Mucosa of rectum (tissue), 2 donors: ENCODE measurements around the gene SAFB.

Experiments used
- H3K27ac ChIP-seq, 2 donors: one replicate each; pipeline ENCODE4 v1.7.0; 2013; ENCODE audit warnings: inconsistent platforms in 2 of 2, low read depth in 2 of 2, low read length in 2 of 2
- H3K27me3 ChIP-seq, 2 donors: one replicate each; pipeline ENCODE4 v1.7.0; 2013; ENCODE audit warnings: low read length in 2 of 2; ENCODE audit not compliant: control insufficient read depth in 2 of 2, insufficient read depth in 2 of 2
- H3K36me3 ChIP-seq, 2 donors: one replicate each; pipeline ENCODE4 v1.7.0; 2013; ENCODE audit warnings: low read length in 2 of 2; ENCODE audit not compliant: control insufficient read depth in 2 of 2, insufficient read depth in 2 of 2
- H3K4me1 ChIP-seq, 2 donors: one replicate each; pipeline ENCODE4 v1.7.0; 2013; ENCODE audit warnings: low read length in 2 of 2, mild to moderate bottlenecking in 1 of 2; ENCODE audit not compliant: control insufficient read depth in 2 of 2, insufficient read depth in 2 of 2
- H3K4me3 ChIP-seq, 2 donors: one replicate each; pipeline ENCODE4 v1.7.0; 2013; ENCODE audit warnings: low read length in 2 of 2
- H3K9ac ChIP-seq, 2 donors: one replicate each; pipeline ENCODE4 v1.7.0; 2013; ENCODE audit warnings: low read length in 2 of 2, low read depth in 1 of 2, mild to moderate bottlenecking in 1 of 2
- H3K9me3 ChIP-seq, 2 donors: one replicate each; pipeline ENCODE4 v1.7.0; 2013; ENCODE audit warnings: low read length in 2 of 2; ENCODE audit not compliant: control insufficient read depth in 2 of 2
- donor health status: healthy.
- donor health status: Normal muscosa, but diverticular disease.

Gene SAFB

DNA sequence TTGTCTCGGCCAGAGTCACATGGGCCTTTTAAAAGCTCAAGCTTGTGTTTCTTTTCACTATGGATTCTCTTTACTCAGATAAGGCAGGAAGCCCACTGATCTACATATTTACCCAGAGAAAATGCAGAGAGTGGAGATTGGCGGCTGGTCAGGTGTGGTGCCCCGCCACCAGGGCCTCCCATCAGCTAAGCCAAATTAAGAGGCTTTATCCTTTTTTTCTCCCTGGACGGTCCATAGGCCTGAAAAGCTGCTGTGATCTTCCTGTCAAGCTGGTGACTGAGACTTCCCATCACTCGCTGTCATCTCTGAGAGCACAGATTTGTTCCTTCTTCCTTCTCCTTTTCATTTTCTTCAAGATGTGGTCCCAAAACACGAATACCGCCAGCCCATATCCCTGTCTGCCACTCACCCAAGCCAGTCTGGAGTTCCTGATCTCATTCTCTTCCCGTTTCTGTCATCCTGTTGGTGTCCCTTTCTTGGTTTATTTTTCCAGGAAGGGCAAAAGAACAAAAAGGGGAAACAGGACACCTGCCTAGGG is 1.9 kb downstream of the SAFB start:
- H3K4me1 ChIP-seq, result peaks cover 35% of the 10 kb centered on the region in 2 donors
- H3K9ac ChIP-seq, result peak overlapping the region in 1 of 2 donors; percentile 84
- H3K36me3 ChIP-seq, result peaks cover 34 to 55% of the 10 kb centered on the region in 2 donors
- H3K27ac ChIP-seq, result no peak overlapping the region
- peak overlapping the region; percentile 80 to 98 for H3K4me3 ChIP-seq
- no peaks in the 10 kb centered on the region for H3K27me3 ChIP-seq
- no peaks in the 10 kb centered on the region for H3K9me3 ChIP-seq

GRCh38 chr19:5625641-5626040 is 2.8 kb downstream of the SAFB start:
- H3K4me1 ChIP-seq, result peaks cover 33 to 35% of the 10 kb centered on the region in 2 donors

DNA sequence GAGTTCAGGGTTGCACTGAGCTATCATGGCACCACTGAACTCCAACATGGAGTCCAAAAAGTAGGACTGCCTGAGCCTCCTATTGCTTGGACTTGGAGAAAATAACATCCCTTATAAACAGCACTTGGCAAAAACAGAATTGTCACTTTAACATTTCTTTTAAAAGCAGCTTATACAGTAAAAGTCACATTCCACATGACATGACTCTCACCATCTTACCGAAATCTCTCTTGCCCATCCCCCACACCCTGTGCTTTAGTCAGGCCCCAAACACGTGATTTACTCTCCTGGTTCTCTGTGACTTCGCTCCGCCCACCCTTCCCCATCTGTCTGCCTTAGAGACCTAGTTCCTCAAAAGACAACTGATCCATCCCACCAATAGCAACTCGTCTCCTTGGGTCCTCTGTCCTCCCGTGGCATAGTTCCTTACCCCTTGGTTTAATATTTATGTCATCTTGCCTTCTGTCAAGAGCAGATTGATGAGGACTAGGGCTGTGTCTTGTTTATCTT is 4.6 kb downstream of the SAFB start:
- Histone ChIP-seq H3K4me3 (no peak overlapping the region), H3K27me3 (no peaks in the 10 kb centered on the region), H3K4me1 (peaks cover 23 to 32% of the 10 kb centered on the region in 2 donors), H3K36me3 (peaks cover 32 to 56% of the 10 kb centered on the region in 2 donors), H3K27ac (peak overlapping the region in 1 of 2 donors; percentile 9), H3K9ac (no peak overlapping the region), H3K9me3 (no peaks in the 10 kb centered on the region)

More at GRCh38 chr19:5625641-5626040, 2.8 kb downstream of the SAFB start:
- H3K9ac ChIP-seq, result peak overlapping the region in 1 of 2 donors; percentile 84
- H3K27me3 ChIP-seq, result no peaks in the 10 kb centered on the region
- peak overlapping the region in 1 of 2 donors; percentile 98 for H3K4me3 ChIP-seq
- no peak overlapping the region for H3K27ac ChIP-seq
- H3K9me3 ChIP-seq, result no peaks in the 10 kb centered on the region
- peaks cover 32 to 51% of the 10 kb centered on the region in 2 donors for H3K36me3 ChIP-seq

DNA sequence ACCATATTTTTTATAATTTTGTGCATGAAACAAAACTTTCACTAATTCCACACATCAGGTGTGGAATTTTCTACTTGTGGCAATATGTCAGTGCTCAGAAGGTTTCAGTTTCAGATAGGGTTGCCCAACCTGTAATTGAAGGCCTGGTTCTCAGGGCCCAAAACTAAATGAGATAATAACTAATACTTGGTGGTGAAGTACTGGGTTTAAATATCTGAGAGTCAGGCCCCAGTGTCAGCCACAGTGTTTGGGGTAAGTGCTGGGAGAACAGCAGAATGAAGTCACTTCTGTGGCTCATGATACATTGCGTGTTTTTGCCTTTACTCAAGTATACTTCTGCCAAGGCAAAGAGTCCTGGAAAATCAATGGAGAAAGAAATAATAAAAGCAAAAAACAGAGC is 5.6 kb downstream of the SAFB start:
- Histone ChIP-seq H3K4me1 (peaks cover 26 to 35% of the 10 kb centered on the region in 2 donors), H3K9ac (no peak overlapping the region), H3K27ac (no peak overlapping the region), H3K9me3 (no peaks in the 10 kb centered on the region), H3K36me3 (peaks cover 32 to 60% of the 10 kb centered on the region in 2 donors), H3K27me3 (no peaks in the 10 kb centered on the region), H3K4me3 (peak overlapping the region in 1 of 2 donors; percentile 41)

GRCh38 chr19:5628919-5629481 is 6.1 kb downstream of the SAFB start:
- Histone ChIP-seq H3K9ac (no peak overlapping the region), H3K27me3 (no peaks in the 10 kb centered on the region), H3K4me1 (peaks cover 26 to 35% of the 10 kb centered on the region in 2 donors), H3K27ac (peak overlapping the region in 1 of 2 donors; percentile 32), H3K4me3 (peak overlapping the region in 1 of 2 donors; percentile 41), H3K9me3 (no peaks in the 10 kb centered on the region), H3K36me3 (peaks cover 32 to 60% of the 10 kb centered on the region in 2 donors)

DNA sequence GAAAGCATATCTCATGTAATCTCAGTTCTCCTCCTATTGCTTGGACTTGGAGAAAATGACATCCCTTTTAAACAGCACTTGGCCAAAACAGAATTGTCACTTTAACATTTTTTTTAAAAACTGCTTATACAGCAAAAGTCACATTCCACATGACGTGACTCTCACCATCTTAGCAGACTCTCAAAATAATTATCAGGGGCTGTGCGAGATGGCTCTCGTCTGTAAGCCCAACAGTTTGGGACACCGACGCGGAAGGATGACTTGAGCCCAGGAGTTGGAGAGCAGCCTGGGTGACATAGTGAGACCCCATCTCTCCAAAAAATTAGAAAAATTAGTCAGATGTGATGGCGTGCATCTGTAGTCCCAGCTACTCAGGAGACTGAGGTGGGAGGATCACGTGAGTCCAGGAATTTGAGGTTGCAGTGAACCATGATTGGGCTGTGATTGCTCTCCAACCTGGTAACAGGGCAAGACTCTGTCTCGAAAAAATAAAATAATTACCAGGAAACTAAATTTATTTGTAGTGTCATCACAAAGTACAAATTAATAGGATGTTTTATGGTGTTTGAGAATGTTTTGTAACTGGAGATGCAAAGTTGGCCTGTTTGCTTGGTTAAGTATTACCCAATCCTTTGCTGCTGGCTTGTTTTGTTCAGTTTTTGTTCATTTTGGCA is 8.8 kb downstream of the SAFB start:
- Histone ChIP-seq H3K9ac (no peak overlapping the region), H3K9me3 (no peaks in the 10 kb centered on the region), H3K4me3 (no peak overlapping the region), H3K4me1 (peaks cover 6 to 22% of the 10 kb centered on the region in 2 donors), H3K36me3 (peaks cover 14 to 50% of the 10 kb centered on the region in 2 donors), H3K27ac (no peak overlapping the region), H3K27me3 (no peaks in the 10 kb centered on the region)

GRCh38 chr19:5632241-5632612 is 9.3 kb downstream of the SAFB start:
- no peak overlapping the region for H3K27ac ChIP-seq
- H3K4me1 ChIP-seq, result peaks cover 6 to 22% of the 10 kb centered on the region in 2 donors
- H3K27me3 ChIP-seq, result no peaks in the 10 kb centered on the region
- no peak overlapping the region for H3K4me3 ChIP-seq
- peaks cover 14 to 45% of the 10 kb centered on the region in 2 donors for H3K36me3 ChIP-seq
- no peak overlapping the region for H3K9ac ChIP-seq
- no peaks in the 10 kb centered on the region for H3K9me3 ChIP-seq

GRCh38 chr19:5632657-5633056 is 9.8 kb downstream of the SAFB start:
- no peak overlapping the region for H3K9ac ChIP-seq
- H3K27me3 ChIP-seq, result no peaks in the 10 kb centered on the region
- no peak overlapping the region for H3K4me3 ChIP-seq
- no peak overlapping the region for H3K27ac ChIP-seq
- H3K36me3 ChIP-seq, result peaks cover 10 to 44% of the 10 kb centered on the region in 2 donors
- peaks cover 6 to 20% of the 10 kb centered on the region in 2 donors for H3K4me1 ChIP-seq
- no peaks in the 10 kb centered on the region for H3K9me3 ChIP-seq

GRCh38 chr19:5635427-5635826 is 12.5 kb downstream of the SAFB start:
- no peak overlapping the region for H3K9ac ChIP-seq
- H3K9me3 ChIP-seq, result no peaks in the 10 kb centered on the region
- H3K36me3 ChIP-seq, result peaks cover 0 to 26% of the 10 kb centered on the region in 2 donors
- no peak overlapping the region for H3K4me3 ChIP-seq
- H3K4me1 ChIP-seq, result peaks cover 3 to 11% of the 10 kb centered on the region in 2 donors
- no peak overlapping the region for H3K27ac ChIP-seq
- no peaks in the 10 kb centered on the region for H3K27me3 ChIP-seq

- Histone ChIP-seq H3K9ac (no peak overlapping the region), H3K27me3 (no peaks in the 10 kb centered on the region), H3K36me3 (peaks cover 14 to 29% of the 10 kb centered on the region in 2 donors), H3K27ac (no peak overlapping the region), H3K9me3 (no peaks in the 10 kb centered on the region), H3K4me3 (no peak overlapping the region), H3K4me1 (peaks cover 0 to 3% of the 10 kb centered on the region in 2 donors)
Observed at GRCh38 chr19:5637971-5638370, 15.1 kb downstream of the SAFB start.
